Neural progenitor cell (in vitro differentiated cells): Measurements from ENCODE around the gene MCTP2. TPM values are rescaled to one million over a fixed set of nuclear protein-coding genes. Genes with fewer than 3 reads are reported as not detected.

Source experiments
- DNase-seq: peaks from one replicate; pipeline ENCODE4 v3.0.0-alpha.2; 2016; ENCODE audit warnings: low spot score
- H2AFZ ChIP-seq: fragments of 200-600 bp; sonication (generic); replicated peaks from 2 replicates; pipeline ENCODE4 v1.6.1; 2016; ENCODE audit warnings: antibody characterized with exemption
- H3F3A ChIP-seq: fragments of 200-600 bp; sonication (generic); 2 replicates; pipeline ENCODE4 v1.6.1; 2016; ENCODE audit warnings: antibody characterized with exemption, low read depth
- H3K27ac ChIP-seq: fragments of 200-600 bp; sonication (generic); 2 replicates; pipeline ENCODE4 v1.5.1; 2016; ENCODE audit warnings: mild to moderate bottlenecking
- H3K27me3 ChIP-seq: fragments of 200-600 bp; sonication (generic); 2 replicates; pipeline ENCODE4 v1.6.1; 2016; ENCODE audit warnings: mild to moderate bottlenecking, moderate library complexity
- H3K36me3 ChIP-seq: fragments of 200-600 bp; sonication (generic); 2 replicates; pipeline ENCODE4 v1.5.1; 2016
- H3K4me1 ChIP-seq: fragments of 200-600 bp; sonication (generic); 2 replicates; pipeline ENCODE4 v1.6.1; 2016; ENCODE audit warnings: mixed run types
- H3K4me2 ChIP-seq: fragments of 200-600 bp; sonication (generic); 2 replicates; pipeline ENCODE4 v1.6.1; 2016
- H3K4me3 ChIP-seq: fragments of 200-600 bp; sonication (generic); 2 replicates; pipeline ENCODE4 v1.5.1; 2016
- H3K79me2 ChIP-seq: fragments of 200-600 bp; sonication (generic); 2 replicates; pipeline ENCODE4 v1.6.1; 2016; ENCODE audit warnings: low read depth
- H3K9ac ChIP-seq: fragments of 200-600 bp; sonication (generic); 2 replicates; pipeline ENCODE4 v1.6.1; 2016
- H3K9me3 ChIP-seq: fragments of 200-600 bp; sonication (generic); 2 replicates; pipeline ENCODE4 v1.5.1; 2016; ENCODE audit warnings: low read depth
- H4K20me1 ChIP-seq: fragments of 200-600 bp; sonication (generic); 2 replicates; pipeline ENCODE4 v1.6.1; 2016; ENCODE audit warnings: low read depth
- H3K27ac Mint-ChIP-seq: 3 replicates; pipeline ENCODE4 v1.8.0; 2021; ENCODE audit warnings: mixed read lengths
- H3K27me3 Mint-ChIP-seq: 2 replicates; pipeline ENCODE4 v1.8.0; 2022; ENCODE audit warnings: low read depth, mild to moderate bottlenecking, inconsistent platforms, moderate library complexity, mixed read lengths; ENCODE audit not compliant: insufficient read depth
- H3K36me3 Mint-ChIP-seq: 3 replicates; pipeline ENCODE4 v1.8.0; 2021; ENCODE audit warnings: mixed read lengths
- H3K4me1 Mint-ChIP-seq: 3 replicates; pipeline ENCODE4 v1.8.0; 2021; ENCODE audit warnings: mixed read lengths
- H3K4me3 Mint-ChIP-seq: 3 replicates; pipeline ENCODE4 v1.8.0; 2021; ENCODE audit warnings: mild to moderate bottlenecking, moderate library complexity, mixed read lengths
- H3K9me3 Mint-ChIP-seq: 3 replicates; pipeline ENCODE4 v1.8.0; 2020; ENCODE audit warnings: mixed read lengths
- CTCF ChIP-seq: fragments of 200-600 bp; sonication (generic); IDR thresholded peaks from 2 replicates; pipeline ENCODE4 v1.5.1; 2017; ENCODE audit warnings: antibody characterized with exemption, mild to moderate bottlenecking
- EZH2 ChIP-seq: fragments of 200-600 bp; sonication (generic); IDR thresholded peaks from 2 replicates; pipeline ENCODE4 v1.6.1; 2017; ENCODE audit warnings: antibody characterized with exemption, mild to moderate bottlenecking, moderate library complexity
- EZH2phosphoT487 ChIP-seq: fragments of 200-600 bp; sonication (generic); IDR thresholded peaks from 2 replicates; pipeline ENCODE4 v1.6.1; 2017; ENCODE audit warnings: antibody characterized with exemption
- total RNA-seq: library from RNA; depleted of rRNA; stranded (reverse); fragments of >200 nt; gene quantifications from 2 replicates; pipeline ENCODE4 v1.2.3, GENCODE V29; 2015; ENCODE audit warnings: low replicate concordance

The MCTP2 gene
- total RNA-seq, 1 donor from 2014 or later = 0.17 TPM

- no peak overlapping the region for H3K4me2 ChIP-seq
- no peak overlapping the region for H3K27ac ChIP-seq
- no peak overlapping the region for H3K27ac Mint-ChIP-seq
- no peaks in the 10 kb centered on the region for H3F3A ChIP-seq
- no peak for TF ChIP-seq EZH2phosphoT487
- no peak for TF ChIP-seq EZH2
- no peak for TF ChIP-seq CTCF
- H3K36me3 Mint-ChIP-seq = no peaks in the 10 kb centered on the region
- no peaks in the 10 kb centered on the region for H3K27me3 ChIP-seq
- H3K79me2 ChIP-seq = no peaks in the 10 kb centered on the region
- H3K4me3 Mint-ChIP-seq = no peak overlapping the region
- no peak overlapping the region for H3K9ac ChIP-seq
- H4K20me1 ChIP-seq = no peaks in the 10 kb centered on the region
- H3K4me3 ChIP-seq = no peak overlapping the region
- peaks cover 4% of the 10 kb centered on the region for H3K27me3 Mint-ChIP-seq
- no peak for DNase-seq
- H2AFZ ChIP-seq = no peak overlapping the region
- H3K36me3 ChIP-seq = no peaks in the 10 kb centered on the region
- no peaks in the 10 kb centered on the region for H3K4me1 ChIP-seq
- no peaks in the 10 kb centered on the region for H3K9me3 Mint-ChIP-seq
- no peaks in the 10 kb centered on the region for H3K9me3 ChIP-seq
- no peaks in the 10 kb centered on the region for H3K4me1 Mint-ChIP-seq
Observed at GRCh38 chr15:94354655-94355054, 123.3 kb downstream of the MCTP2 start.

- H3K27ac ChIP-seq = no peak overlapping the region
- Mint-ChIP-seq H3K9me3 (no peaks in the 10 kb centered on the region), H3K27ac (no peak overlapping the region), H3K36me3 (no peaks in the 10 kb centered on the region), H3K4me3 (no peak overlapping the region), H3K4me1 (no peaks in the 10 kb centered on the region), H3K27me3 (no peaks in the 10 kb centered on the region)
- no peaks in the 10 kb centered on the region for H3K9me3 ChIP-seq
- TF ChIP-seq CTCF (no peak), EZH2 (no peak), EZH2phosphoT487 (no peak)
- H3K4me3 ChIP-seq = no peak overlapping the region
- no peak for DNase-seq
- H3K4me2 ChIP-seq = no peak overlapping the region
- H3K36me3 ChIP-seq = no peaks in the 10 kb centered on the region
- no peak overlapping the region for H2AFZ ChIP-seq
- H3K4me1 ChIP-seq = no peaks in the 10 kb centered on the region
- H4K20me1 ChIP-seq = no peaks in the 10 kb centered on the region
- H3F3A ChIP-seq = no peaks in the 10 kb centered on the region
- H3K79me2 ChIP-seq = no peaks in the 10 kb centered on the region
- H3K9ac ChIP-seq = no peak overlapping the region
- H3K27me3 ChIP-seq = no peaks in the 10 kb centered on the region
Observed at GRCh38 chr15:94359716-94360115, 128.4 kb downstream of the MCTP2 start.

- H3K4me1 Mint-ChIP-seq = no peaks in the 10 kb centered on the region
- H3K36me3 Mint-ChIP-seq = no peaks in the 10 kb centered on the region
- H2AFZ ChIP-seq = no peak overlapping the region
- H3K79me2 ChIP-seq = no peaks in the 10 kb centered on the region
- no peaks in the 10 kb centered on the region for H4K20me1 ChIP-seq
- H3K4me3 Mint-ChIP-seq = no peak overlapping the region
- H3K27ac Mint-ChIP-seq = no peak overlapping the region
- no peaks in the 10 kb centered on the region for H3K27me3 ChIP-seq
- TF ChIP-seq CTCF (no peak), EZH2 (no peak), EZH2phosphoT487 (no peak)
- no peaks in the 10 kb centered on the region for H3K4me1 ChIP-seq
- H3K9ac ChIP-seq = no peak overlapping the region
- H3K27me3 Mint-ChIP-seq = no peaks in the 10 kb centered on the region
- H3K36me3 ChIP-seq = no peaks in the 10 kb centered on the region
- H3K9me3 Mint-ChIP-seq = no peaks in the 10 kb centered on the region
- H3F3A ChIP-seq = no peaks in the 10 kb centered on the region
- H3K4me2 ChIP-seq = no peak overlapping the region
- DNase-seq = no peak
- H3K4me3 ChIP-seq = no peak overlapping the region
- H3K9me3 ChIP-seq = no peaks in the 10 kb centered on the region
- H3K27ac ChIP-seq = no peak overlapping the region
Observed at GRCh38 chr15:94360251-94360685, 128.9 kb downstream of the MCTP2 start.
